Left lung (tissue), 10 donors: Measurements from ENCODE around the gene NOP14. TPM values are rescaled to one million over a fixed set of nuclear protein-coding genes. Genes with fewer than 3 reads are reported as not detected.

Experiments used
- ATAC-seq: fragments of 200-7000 bp; cut with Tn5 transposase; one replicate; pipeline ENCODE4 v1.9.1; 2020; ENCODE audit warnings: moderate library complexity
- DNase-seq, 4 donors: peaks; one replicate each; pipeline ENCODE4 v3.0.0-alpha.2; 2013 to 2020
- H3K27ac ChIP-seq, 2 donors: fragments of 200-600 bp; sonication (generic) in 1 of 2; one replicate each; pipeline versions ENCODE4 v1.5.0 to v1.8.0; 2020 to 2021
- H3K27me3 ChIP-seq, 2 donors: fragments of 200-600 bp; sonication (generic) in 1 of 2; one replicate each; pipeline versions ENCODE4 v1.5.0 to v1.8.0; 2020 to 2021
- H3K36me3 ChIP-seq, 2 donors: fragments of 200-600 bp; sonication (generic) in 1 of 2; one replicate each; pipeline versions ENCODE4 v1.5.0 to v1.8.0; 2020 to 2021
- H3K4me1 ChIP-seq, 2 donors: fragments of 200-600 bp; one replicate each; pipeline ENCODE4 v1.8.0; 2021
- H3K4me3 ChIP-seq, 2 donors: fragments of 200-600 bp; sonication (generic) in 1 of 2; one replicate each; pipeline versions ENCODE4 v1.5.0 to v1.8.0; 2020 to 2021; ENCODE audit warnings: mild to moderate bottlenecking in 1 of 2
- H3K9me3 ChIP-seq, 2 donors: fragments of 200-600 bp; sonication (generic) in 1 of 2; one replicate each; pipeline versions ENCODE4 v1.5.0 to v1.8.0; 2020 to 2021
- intact Hi-C, 2 donors: fragments of 100-400 bp; cut with DNase I; formaldehyde crosslinking; loops; one replicate each; pipeline versions ENCODE4 v1.11.2 to v1.14.2; 2022
- polyA plus RNA-seq, 6 donors: library from polyadenylated mRNA; unstranded; fragments of 120-200 nt; gene quantifications; one replicate each; pipeline ENCODE4 v1.2.1, GENCODE V29; 2013; ENCODE audit not compliant: insufficient read length in 6 of 6
- total RNA-seq, 2 donors: library from RNA; stranded (reverse); fragmentation: NEBNext Ultra II Directional; extraction: Animal tissue kit (Norgen Biotek cat#: 25700); gene quantifications; one replicate each; pipeline ENCODE4 v1.2.1, GENCODE V29; 2021
- TF ChIP-seq, protein P1 (sequence below), 2 donors: fragments of 200-600 bp; sonication (generic) in 1 of 2; IDR thresholded peaks; one replicate each; pipeline versions ENCODE4 v1.5.0 to v1.8.0; 2021; ENCODE audit warnings: antibody characterized with exemption in 2 of 2
- donor health status: DM: no; HTN: yes; CAD: no.
- donor health status: DM: no; HTN: no; CAD: no.

The NOP14 gene
- total and polyA plus RNA-seq, 8 donors: 20.4 to 33.0 (median 27.1) TPM

DNA sequence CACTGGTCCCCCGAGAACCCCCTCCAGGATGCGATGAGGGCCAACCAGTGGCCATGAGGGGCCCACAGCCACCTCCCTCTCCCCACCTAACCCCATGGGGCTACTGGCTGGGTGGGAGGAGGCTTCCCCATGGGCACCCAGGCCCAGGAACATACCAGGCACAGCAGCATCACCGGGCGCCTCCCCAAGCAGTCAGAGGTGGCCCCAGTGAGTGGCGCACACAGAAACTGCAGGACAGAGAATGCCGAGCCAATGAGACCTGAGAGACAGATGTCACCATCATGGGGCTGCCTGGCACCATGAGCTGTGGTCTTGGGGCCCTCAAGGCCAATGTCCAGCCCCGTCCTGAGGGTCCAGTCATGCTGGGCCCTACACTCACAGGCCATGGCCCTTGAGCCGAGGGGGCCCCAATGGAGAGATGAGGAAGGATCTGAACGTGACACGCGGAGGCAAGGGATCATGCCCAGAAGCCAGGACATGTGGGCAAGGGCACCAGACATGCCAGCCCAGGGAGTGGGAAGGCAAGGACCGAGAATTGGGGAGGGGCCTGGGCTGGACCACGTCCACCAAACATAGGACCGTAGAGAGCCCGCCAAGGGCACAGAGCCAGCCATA is 30.1 kb downstream of the NOP14 start:
- H3K27ac ChIP-seq: peak overlapping the region; percentile 88 to 90
- peak in 1 of 4 donors; percentile 42 for DNase-seq
- intact Hi-C loops: loop anchor here in 1 of 2 donors (10.0 kb wide), 1 partner anchor 168 kb away; no protein-coding TSS in a partner anchor
- H3K4me1 ChIP-seq: peaks cover 33 to 84% of the 10 kb centered on the region in 2 donors
- peaks cover 0 to 53% of the 10 kb centered on the region in 2 donors for H3K36me3 ChIP-seq
- ATAC-seq: no peak
- H3K27me3 ChIP-seq: no peaks in the 10 kb centered on the region
- H3K4me3 ChIP-seq: peak overlapping the region; percentile 70 to 97
- TF ChIP-seq, protein P1, sequence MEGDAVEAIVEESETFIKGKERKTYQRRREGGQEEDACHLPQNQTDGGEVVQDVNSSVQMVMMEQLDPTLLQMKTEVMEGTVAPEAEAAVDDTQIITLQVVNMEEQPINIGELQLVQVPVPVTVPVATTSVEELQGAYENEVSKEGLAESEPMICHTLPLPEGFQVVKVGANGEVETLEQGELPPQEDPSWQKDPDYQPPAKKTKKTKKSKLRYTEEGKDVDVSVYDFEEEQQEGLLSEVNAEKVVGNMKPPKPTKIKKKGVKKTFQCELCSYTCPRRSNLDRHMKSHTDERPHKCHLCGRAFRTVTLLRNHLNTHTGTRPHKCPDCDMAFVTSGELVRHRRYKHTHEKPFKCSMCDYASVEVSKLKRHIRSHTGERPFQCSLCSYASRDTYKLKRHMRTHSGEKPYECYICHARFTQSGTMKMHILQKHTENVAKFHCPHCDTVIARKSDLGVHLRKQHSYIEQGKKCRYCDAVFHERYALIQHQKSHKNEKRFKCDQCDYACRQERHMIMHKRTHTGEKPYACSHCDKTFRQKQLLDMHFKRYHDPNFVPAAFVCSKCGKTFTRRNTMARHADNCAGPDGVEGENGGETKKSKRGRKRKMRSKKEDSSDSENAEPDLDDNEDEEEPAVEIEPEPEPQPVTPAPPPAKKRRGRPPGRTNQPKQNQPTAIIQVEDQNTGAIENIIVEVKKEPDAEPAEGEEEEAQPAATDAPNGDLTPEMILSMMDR (IDR thresholded peaks at IDR 0.05): no peak
- H3K9me3 ChIP-seq: no peaks in the 10 kb centered on the region

DNA sequence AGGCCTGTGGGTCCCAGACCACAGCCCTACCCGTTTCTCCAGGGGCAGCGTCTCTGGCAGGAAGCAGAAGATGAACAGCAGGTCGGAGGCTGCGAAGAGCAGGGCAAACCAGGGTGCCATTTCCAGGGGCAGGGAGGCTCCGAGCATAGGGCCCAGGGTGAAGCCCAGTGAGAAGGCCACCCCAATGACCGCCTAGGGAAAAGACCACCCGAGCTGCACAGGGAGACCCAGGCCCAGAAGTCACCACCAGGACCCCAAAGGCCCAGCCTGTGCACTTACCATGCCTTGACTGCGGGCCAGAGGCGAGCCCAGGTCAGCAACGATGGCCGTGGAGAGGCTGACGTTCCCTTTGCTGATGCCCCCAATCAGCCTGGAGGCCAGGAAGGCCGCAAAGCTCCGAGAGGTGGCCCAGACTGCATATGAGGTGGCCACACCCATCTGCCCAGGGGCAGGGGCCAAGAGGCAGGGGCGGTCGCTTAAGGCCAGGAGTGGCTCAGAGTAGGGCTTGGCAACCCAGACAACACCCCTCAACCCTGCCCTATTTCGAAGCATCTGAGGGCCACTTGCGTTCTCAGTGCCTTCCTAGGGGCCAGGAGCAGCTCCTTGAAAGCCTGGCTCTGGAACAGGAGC is 30.8 kb downstream of the NOP14 start:
- TF ChIP-seq, protein P1 (IDR thresholded peaks at IDR 0.05): no peak
- H3K4me3 ChIP-seq: peak overlapping the region in 1 of 2 donors; percentile 70
- intact Hi-C loops: loop anchor here in 1 of 2 donors (10.0 kb wide), 1 partner anchor 168 kb away; no protein-coding TSS in a partner anchor
- no peaks in the 10 kb centered on the region for H3K27me3 ChIP-seq
- peaks cover 0 to 53% of the 10 kb centered on the region in 2 donors for H3K36me3 ChIP-seq
- peak in 2 of 4 donors; percentile 57 for DNase-seq
- H3K9me3 ChIP-seq: no peaks in the 10 kb centered on the region
- peak; percentile 3 for ATAC-seq
- peaks cover 33 to 78% of the 10 kb centered on the region in 2 donors for H3K4me1 ChIP-seq
- peak overlapping the region; percentile 88 to 90 for H3K27ac ChIP-seq

DNA sequence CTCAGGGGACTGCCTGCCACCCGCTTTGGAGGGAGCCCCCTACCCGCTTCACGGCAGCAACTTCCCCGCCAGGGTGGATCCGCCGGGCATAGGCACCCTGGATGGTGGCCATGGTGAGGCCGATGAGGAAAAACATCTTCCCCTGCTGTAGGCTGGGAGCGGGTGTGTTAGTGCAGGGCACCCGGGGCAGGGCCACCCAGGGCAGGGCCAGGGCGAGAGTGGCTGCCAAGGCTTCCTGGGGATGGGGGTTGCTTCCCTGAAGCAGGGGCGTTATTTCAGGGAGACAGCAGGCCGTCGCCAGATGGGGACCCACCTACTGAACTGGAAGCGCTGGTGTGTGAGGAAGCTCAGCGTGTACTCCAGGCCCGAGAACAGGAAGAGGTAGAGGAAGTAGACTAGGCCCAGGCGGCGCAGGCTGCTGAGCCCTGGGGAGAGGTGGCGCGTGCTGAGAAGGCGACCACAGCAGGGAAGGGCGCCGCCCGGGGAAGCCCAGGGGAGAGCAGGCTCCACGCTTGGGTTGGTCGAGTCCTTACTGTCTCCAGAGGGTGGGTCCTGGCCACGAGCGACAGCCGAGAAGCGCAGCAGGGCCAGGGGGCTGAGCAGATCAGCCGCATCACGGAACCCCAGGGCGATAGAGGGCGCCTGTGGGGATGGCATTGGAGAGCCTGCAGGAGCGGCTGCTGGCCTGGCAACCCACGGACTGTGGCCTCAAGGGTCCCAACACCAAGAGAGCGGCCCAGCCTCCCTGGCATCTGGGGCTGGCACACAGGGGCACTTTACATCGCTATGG is 31.5 kb downstream of the NOP14 start:
- H3K36me3 ChIP-seq: peaks cover 0 to 56% of the 10 kb centered on the region in 2 donors
- ATAC-seq (peak; percentile 4), DNase-seq (peak in 2 of 4 donors; percentile 85 to 94)
- H3K27me3 ChIP-seq: no peaks in the 10 kb centered on the region
- no peaks in the 10 kb centered on the region for H3K9me3 ChIP-seq
- H3K4me3 ChIP-seq: peak overlapping the region in 1 of 2 donors; percentile 70
- H3K4me1 ChIP-seq: peaks cover 33 to 70% of the 10 kb centered on the region in 2 donors
- TF ChIP-seq, protein P1 (IDR thresholded peaks at IDR 0.05): peak in 1 of 2 donors; percentile 32
- H3K27ac ChIP-seq: peak overlapping the region; percentile 88 to 90
- intact Hi-C loops: loop anchor here in 1 of 2 donors (10.0 kb wide), 1 partner anchor 167 kb away; no protein-coding TSS in a partner anchor

DNA sequence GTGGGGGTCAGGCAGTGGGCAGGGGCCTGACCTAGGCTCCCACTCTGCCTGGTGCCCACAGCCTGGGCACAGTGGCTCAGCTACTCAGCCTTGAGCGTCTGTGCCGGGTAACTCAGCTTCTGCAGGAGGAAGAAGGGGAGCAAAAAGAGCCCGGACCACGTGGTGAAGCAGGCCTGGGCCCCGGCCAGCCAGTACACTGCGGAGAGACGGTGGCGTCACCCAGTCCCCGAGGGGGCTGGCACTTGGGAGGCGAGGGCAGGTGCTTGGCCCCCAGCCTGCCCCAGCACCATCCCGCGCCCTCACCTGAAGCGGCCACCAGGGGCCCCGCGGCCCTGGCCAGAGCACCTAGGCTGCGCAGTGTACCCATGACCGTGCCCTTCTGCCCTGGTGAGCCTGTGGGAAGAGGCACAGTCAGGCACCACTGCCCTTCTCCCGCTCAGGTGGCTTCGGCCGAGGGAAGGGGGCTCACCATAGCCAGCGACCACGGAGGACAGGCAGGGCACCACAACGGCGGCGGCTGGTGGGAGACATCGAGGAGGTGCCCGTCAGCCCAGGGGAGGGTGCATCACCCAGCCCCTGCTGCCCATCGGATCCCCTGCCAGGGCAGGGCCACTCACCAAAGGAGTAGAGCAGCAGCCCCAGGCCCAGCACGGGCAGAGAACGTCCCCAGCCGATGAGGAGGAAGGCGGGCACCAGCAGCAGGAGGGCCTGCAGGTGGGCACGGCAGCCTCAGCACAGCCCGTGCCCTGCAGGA is 32.3 kb downstream of the NOP14 start:
- DNase-seq (peak in 3 of 4 donors; percentile 79 to 92 (median 80)), ATAC-seq (peak; percentile 66)
- H3K9me3 ChIP-seq: no peaks in the 10 kb centered on the region
- H3K27ac ChIP-seq: peak overlapping the region; percentile 88 to 90
- TF ChIP-seq, protein P1 (IDR thresholded peaks at IDR 0.05): peak in 1 of 2 donors; percentile 54
- intact Hi-C loops: loop anchor here in 1 of 2 donors (10.0 kb wide), 1 partner anchor 166 kb away; no protein-coding TSS in a partner anchor
- H3K4me3 ChIP-seq: peak overlapping the region in 1 of 2 donors; percentile 70
- H3K36me3 ChIP-seq: peaks cover 0 to 64% of the 10 kb centered on the region in 2 donors
- peaks cover 33 to 63% of the 10 kb centered on the region in 2 donors for H3K4me1 ChIP-seq
- H3K27me3 ChIP-seq: no peaks in the 10 kb centered on the region
